H1 (cell line): ENCODE results near the gene DOCK8. TPM values are rescaled to one million over a fixed set of nuclear protein-coding genes. Genes with fewer than 3 reads are reported as not detected.

Source experiments
- CTCF ChIA-PET: fragments of 300-600 bp; sonication (Branson Sonifier 250); formaldehyde crosslinking; loops from one replicate; lab custom pipeline; 2021; ENCODE audit not compliant: partially characterized antibody; lab: Charles Lee
- POLR2A ChIA-PET: fragments of 300-600 bp; sonication (Branson Sonifier 250); formaldehyde crosslinking; loops from one replicate; lab custom pipeline; 2021; ENCODE audit warnings: inconsistent platforms; ENCODE audit not compliant: partially characterized antibody; lab: Charles Lee
- DNase-seq, 2 experiments: peaks; one replicate each; pipeline versions ENCODE4 v3.0.0 to v3.0.0-alpha.2; 2010 to 2022; ENCODE audit warnings: low spot score in 2 of 2, low read depth in 1 of 2, mixed read lengths in 1 of 2
- FAIRE-seq: peaks from 2 replicates; lab custom pipeline; 2011; peaks lifted over from hg19 to GRCh38; lab: Jason Lieb, UNC
- H2AFZ ChIP-seq: 2 replicates; pipeline ENCODE4 v1.8.1; 2012; ENCODE audit warnings: low read length, inconsistent platforms
- H2AK5ac ChIP-seq: 2 replicates; pipeline ENCODE4 v1.6.1; 2013; ENCODE audit warnings: low read depth, low read length
- H2BK120ac ChIP-seq: replicated peaks from 2 replicates; pipeline ENCODE3; 2013; ENCODE audit warnings: low read depth, low read length, inconsistent platforms
- H2BK12ac ChIP-seq: 2 replicates; pipeline ENCODE4 v1.6.1; 2013; ENCODE audit warnings: low read depth, low read length
- H2BK15ac ChIP-seq: 2 replicates; pipeline ENCODE4 v1.6.1; 2013; ENCODE audit warnings: low read length
- H2BK20ac ChIP-seq: 2 replicates; pipeline ENCODE4 v1.6.1; 2013; ENCODE audit warnings: low read length
- H2BK5ac ChIP-seq: 2 replicates; pipeline ENCODE4 v1.6.1; 2013; ENCODE audit warnings: low read depth, low read length
- H3K14ac ChIP-seq: 2 replicates; pipeline ENCODE4 v1.6.1; 2013; ENCODE audit warnings: inconsistent platforms; ENCODE audit not compliant: insufficient read length
- H3K18ac ChIP-seq: 2 replicates; pipeline ENCODE4 v1.6.1; 2013; ENCODE audit warnings: low read length; ENCODE audit errors: extremely low read depth
- H3K23ac ChIP-seq: 2 replicates; pipeline ENCODE4 v1.6.1; 2013; ENCODE audit warnings: inconsistent platforms; ENCODE audit not compliant: insufficient read length
- H3K23me2 ChIP-seq: 2 replicates; pipeline ENCODE4 v1.6.1; 2013; ENCODE audit warnings: low read depth, low read length
- H3K27ac ChIP-seq: 2 replicates; pipeline ENCODE4 v1.6.1; 2011; ENCODE audit warnings: low read depth, low read length, inconsistent platforms
- H3K27me3 ChIP-seq, 4 experiments: replicated peaks in 1 of 4; 1 replicate in 1 of 4; 2 replicates in 3 of 4; pipeline versions ENCODE4 v1.6.1 to v1.8.1; 2011 to 2013; ENCODE audit warnings: low read length in 3 of 4, mild to moderate bottlenecking in 3 of 4, inconsistent platforms in 2 of 4, mixed read lengths in 2 of 4, moderate library complexity in 1 of 4; ENCODE audit not compliant: control insufficient read depth in 3 of 4, insufficient read depth in 3 of 4; ENCODE audit errors: extremely low read depth in 1 of 4
- H3K36me3 ChIP-seq, 4 experiments: 2 replicates each; pipeline versions ENCODE4 v1.6.1 to v1.8.1; 2011 to 2013; ENCODE audit warnings: mild to moderate bottlenecking in 4 of 4, low read length in 3 of 4, moderate library complexity in 2 of 4, control low read depth in 1 of 4, inconsistent platforms in 1 of 4; ENCODE audit not compliant: insufficient read depth in 4 of 4, control insufficient read depth in 2 of 4
- H3K4ac ChIP-seq: replicated peaks from 2 replicates; pipeline ENCODE3; 2013; ENCODE audit warnings: low read length, low read depth, mixed read lengths, inconsistent platforms; ENCODE audit not compliant: insufficient read length
- H3K4me1 ChIP-seq, 4 experiments: replicated peaks in 1 of 4; 1 replicate in 1 of 4; 2 replicates in 3 of 4; pipeline versions ENCODE4 v1.6.1 to v1.8.1; 2011 to 2013; ENCODE audit warnings: low read length in 3 of 4, inconsistent platforms in 2 of 4, mixed read lengths in 1 of 4; ENCODE audit not compliant: insufficient read depth in 4 of 4, control insufficient read depth in 3 of 4
- H3K4me2 ChIP-seq, 2 experiments: 2 replicates each; pipeline versions ENCODE4 v1.6.1 to v1.8.1; 2011 to 2013; ENCODE audit warnings: low read depth in 2 of 2, low read length in 2 of 2, control low read depth in 1 of 2, inconsistent platforms in 1 of 2, mild to moderate bottlenecking in 1 of 2; ENCODE audit not compliant: insufficient read depth in 1 of 2
- H3K4me3 ChIP-seq, 4 experiments: fragments of 200-600, 300-600 bp in 1 of 4; sonication (generic), shearing (Covaris generic), sonication (Bioruptor Twin) in 1 of 4; 2 replicates each; pipeline versions ENCODE4 v1.5.1 to v1.8.1; 2011 to 2016; ENCODE audit warnings: low read length in 4 of 4, low read depth in 3 of 4, control low read depth in 2 of 4, inconsistent platforms in 2 of 4, mild to moderate bottlenecking in 2 of 4, mixed read lengths in 1 of 4, moderate library complexity in 1 of 4; ENCODE audit not compliant: insufficient read depth in 2 of 4; ENCODE audit errors: extremely low read depth in 1 of 4
- H3K56ac ChIP-seq: replicated peaks from 2 replicates; pipeline ENCODE3; 2013; ENCODE audit warnings: low read depth, mild to moderate bottlenecking, mixed read lengths, low read length, inconsistent platforms; ENCODE audit not compliant: insufficient read length
- H3K79me1 ChIP-seq: 2 replicates; pipeline ENCODE4 v1.6.1; 2013; ENCODE audit warnings: low read depth, low read length, control low read depth
- H3K79me2 ChIP-seq, 2 experiments: 2 replicates each; pipeline versions ENCODE4 v1.6.1 to v1.8.1; 2012 to 2013; ENCODE audit warnings: low read length in 2 of 2, mild to moderate bottlenecking in 2 of 2, inconsistent platforms in 1 of 2; ENCODE audit not compliant: insufficient read depth in 2 of 2, control insufficient read depth in 1 of 2
- H3K9ac ChIP-seq, 4 experiments: replicated peaks in 1 of 4; 1 replicate in 1 of 4; 2 replicates in 3 of 4; pipeline versions ENCODE4 v1.6.1 to v1.8.1; 2011 to 2013; ENCODE audit warnings: low read depth in 3 of 4, low read length in 3 of 4, control low read depth in 2 of 4, mild to moderate bottlenecking in 2 of 4, moderate library complexity in 2 of 4, inconsistent platforms in 1 of 4; ENCODE audit errors: extremely low read depth in 1 of 4
- H3K9me3 ChIP-seq, 2 experiments: 2 replicates each; pipeline versions ENCODE4 v1.6.1 to v1.8.1; 2012 to 2013; ENCODE audit warnings: mild to moderate bottlenecking in 2 of 2, moderate library complexity in 2 of 2, control low read depth in 1 of 2, inconsistent platforms in 1 of 2, low read depth in 1 of 2, low read length in 1 of 2, mixed read lengths in 1 of 2; ENCODE audit not compliant: insufficient read depth in 2 of 2
- H4K20me1 ChIP-seq, 2 experiments: replicated peaks in 1 of 2; 2 replicates each; pipeline versions ENCODE3 to v1.8.1; 2011 to 2013; ENCODE audit warnings: inconsistent platforms in 2 of 2, low read length in 2 of 2, mild to moderate bottlenecking in 1 of 2; ENCODE audit not compliant: insufficient read depth in 2 of 2, control insufficient read depth in 1 of 2
- H4K5ac ChIP-seq: 2 replicates; pipeline ENCODE4 v1.6.1; 2013; ENCODE audit warnings: low read length, low read depth, mixed read lengths, inconsistent platforms; ENCODE audit not compliant: insufficient read length
- H4K8ac ChIP-seq: 2 replicates; pipeline ENCODE4 v1.8.0; 2013; ENCODE audit warnings: mild to moderate bottlenecking, moderate library complexity, low read length, inconsistent platforms; ENCODE audit not compliant: insufficient read depth; ENCODE audit errors: extremely low read depth
- H4K91ac ChIP-seq: replicated peaks from 2 replicates; pipeline ENCODE3; 2013; ENCODE audit warnings: low read length, mixed read lengths, inconsistent platforms; ENCODE audit not compliant: insufficient read length
- RAD21 ChIP-seq, 2 experiments: IDR thresholded peaks in 1 of 2; conservative IDR thresholded peaks in 1 of 2; 2 replicates each; pipeline ENCODE4 v1.6.1; 2011; ENCODE audit warnings: low read depth in 2 of 2, low read length in 2 of 2, improper control_type of control experiment in 1 of 2, inconsistent platforms in 1 of 2, mild to moderate bottlenecking in 1 of 2, moderate library complexity in 1 of 2
- WGBS, 2 experiments: shearing (Covaris generic) in 1 of 2; methylation state at CpG; one replicate each; pipeline versions ENCODE4 v1.1.6 to v1.1.7; 2013 to 2015; ENCODE audit warnings: low lambda C conversion rate in 2 of 2, mixed read lengths in 2 of 2, inconsistent platforms in 1 of 2, low coverage in 1 of 2, missing lambda C conversion rate in 1 of 2; ENCODE audit not compliant: insufficient replicate concordance in 2 of 2, insufficient coverage in 1 of 2, insufficient read length in 1 of 2; ENCODE audit errors: extremely low coverage in 1 of 2, missing lambda C conversion rate in 1 of 2; 5-methylcytosine and 5-hydroxymethylcytosine counted together
- polyA plus RNA-seq, 7 experiments: library from polyadenylated mRNA; depleted of rRNA in 3 of 7; stranded (reverse) in 5 of 7; unstranded in 2 of 7; fragments of >200 nt in 5 of 7; fragments of 200-250 nt in 2 of 7; gene quantifications; 1 replicate in 5 of 7; 2 replicates in 1 of 7; 4 replicates in 1 of 7; pipeline versions ENCODE4 v1.2.1 to v1.2.3, GENCODE V29; 2011 to 2013; ENCODE audit warnings: missing spikeins in 2 of 7, mixed read lengths in 2 of 7
- total RNA-seq: library from RNA; stranded (reverse); fragmentation: NEBNext Ultra II Directional; extraction: Animal tissue kit (Norgen Biotek cat#: 25700); gene quantifications from 2 replicates; pipeline ENCODE4 v1.2.1, GENCODE V29; 2021

DOCK8 gene
- total and polyA plus RNA-seq, 2 of the 8 experiments (the other 6 are each of a cell fraction or from before 2014, with no cell fraction given): 0.57 to 2.0 TPM

DNA sequence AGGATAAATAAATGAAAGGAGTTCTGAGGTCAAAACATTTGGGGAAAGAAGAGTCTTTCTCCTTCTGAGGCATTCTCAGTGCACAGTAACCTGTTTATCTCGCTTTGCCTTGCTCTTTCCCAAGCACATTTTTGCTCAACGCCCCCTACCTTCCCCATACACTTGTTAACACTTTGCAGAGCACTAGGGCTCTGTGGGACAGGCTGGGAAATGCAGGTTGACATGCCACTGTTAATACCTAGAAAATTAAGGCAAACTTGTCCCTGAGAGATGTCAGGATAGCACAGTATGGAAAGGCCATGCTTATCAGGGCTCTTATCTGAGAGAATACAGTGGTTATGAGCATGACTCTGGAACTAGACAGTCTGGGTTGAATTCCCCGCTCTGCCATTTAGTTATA is 152.0 kb downstream of the DOCK8 start:
- Histone ChIP-seq H2AFZ (no peak overlapping the region), H2BK12ac (no peak overlapping the region), H3K4ac (no peak overlapping the region), H4K20me1 (no peaks in the 10 kb centered on the region), H3K4me1 (peaks cover 0 to 4% (median 2%) of the 10 kb centered on the region in 4 experiments; a peak in 3 of 7 replicates), H3K23ac (no peak overlapping the region), H3K4me3 (no peak overlapping the region), H4K8ac (no peak overlapping the region), H3K56ac (no peak overlapping the region), H2AK5ac (no peak overlapping the region), H3K27ac (no peak overlapping the region), H3K14ac (no peak overlapping the region), H3K9ac (no peak overlapping the region), H2BK15ac (no peak overlapping the region), H2BK120ac (no peak overlapping the region), H3K23me2 (no peaks in the 10 kb centered on the region), H3K18ac (no peak overlapping the region), H3K79me2 (no peaks in the 10 kb centered on the region), H4K91ac (no peak overlapping the region), H4K5ac (no peak overlapping the region), H2BK20ac (no peak overlapping the region), H3K9me3 (no peaks in the 10 kb centered on the region), H3K4me2 (no peak overlapping the region), H3K27me3 (no peaks in the 10 kb centered on the region), H3K79me1 (no peaks in the 10 kb centered on the region; the same call in 1 of the 2 replicates), H3K36me3 (no peaks in the 10 kb centered on the region), H2BK5ac (no peak overlapping the region)
- ChIA-PET CTCF (interaction anchor here (1.2 to 2.3 kb wide), 4 partner anchors 10 to 60 kb away, joined by 3 to 7 read pairs (median 3); no protein-coding TSS in a partner anchor), POLR2A (no interaction called here)
- DNase-seq (no peak), FAIRE-seq (no peak)
- 56% methylated on average over 3 of the region's 3 CpGs; no CpG with 5 or more reads in 1 of the 2 experiments for WGBS, 2 experiments
- TF ChIP-seq RAD21 (IDR thresholded peaks at IDR 0.05 in 1 of 2, conservative IDR thresholded peaks at IDR 0.05 in 1 of 2; ENCODE audit: low read depth in 2 of 2, low read length in 2 of 2): peak in 1 of 2 experiments; percentile 25; a peak in 2 of 4 replicates
